Activated CD8-positive, alpha-beta T cell treated with anti-CD3 and anti-CD28 coated beads, Interleukin-2, amount 10 ng/mL, durations not matched to agents 7 days and 5 days (primary cell): Measurements from ENCODE around the gene IFT43. TPM values are rescaled to one million over a fixed set of nuclear protein-coding genes. Genes with fewer than 3 reads are reported as not detected.

Experiments used
- ATAC-seq: fragments of 150-1000 bp; cut with Tn5 transposase; one replicate; pipeline ENCODE4 v1.10.0; 2021; ENCODE audit warnings: moderate library complexity
- CTCF ChIA-PET: fragments of 350-600 bp; sonication (Branson Sonifier 250); formaldehyde crosslinking; loops from one replicate; lab custom pipeline; 2021; ENCODE audit warnings: antibody characterized with exemption; lab: Charles Lee
- POLR2A ChIA-PET: fragments of 350-600 bp; sonication (Branson Sonifier 250); formaldehyde crosslinking; loops from one replicate; lab custom pipeline; 2021; ENCODE audit warnings: antibody characterized with exemption; lab: Charles Lee
- DNase-seq: peaks from one replicate; pipeline ENCODE4 v3.0.0-alpha.2; 2020
- H3K27ac Mint-ChIP-seq: one replicate; pipeline ENCODE4 v1.8.0; 2021; ENCODE audit warnings: mild to moderate bottlenecking, mixed read lengths
- H3K27me3 Mint-ChIP-seq: one replicate; pipeline ENCODE4 v1.8.0; 2021; ENCODE audit warnings: low read depth, mixed read lengths
- H3K36me3 Mint-ChIP-seq: one replicate; pipeline ENCODE4 v1.8.0; 2021; ENCODE audit warnings: low read depth, mixed read lengths
- H3K4me1 Mint-ChIP-seq: one replicate; pipeline ENCODE4 v1.8.0; 2021; ENCODE audit warnings: low read depth, mixed read lengths
- H3K4me3 Mint-ChIP-seq: one replicate; pipeline ENCODE4 v1.8.0; 2021; ENCODE audit warnings: mild to moderate bottlenecking, mixed read lengths
- H3K9me3 Mint-ChIP-seq: one replicate; pipeline ENCODE4 v1.8.0; 2022; ENCODE audit warnings: mixed read lengths; ENCODE audit not compliant: insufficient read depth
- total RNA-seq, 2 experiments: library from RNA; stranded (reverse); gene quantifications; one replicate each; pipeline ENCODE4 v1.2.3, GENCODE V29; 2021

IFT43 gene
- total RNA-seq, 2 experiments from 2014 or later, result 5.3 to 5.9 TPM

DNA sequence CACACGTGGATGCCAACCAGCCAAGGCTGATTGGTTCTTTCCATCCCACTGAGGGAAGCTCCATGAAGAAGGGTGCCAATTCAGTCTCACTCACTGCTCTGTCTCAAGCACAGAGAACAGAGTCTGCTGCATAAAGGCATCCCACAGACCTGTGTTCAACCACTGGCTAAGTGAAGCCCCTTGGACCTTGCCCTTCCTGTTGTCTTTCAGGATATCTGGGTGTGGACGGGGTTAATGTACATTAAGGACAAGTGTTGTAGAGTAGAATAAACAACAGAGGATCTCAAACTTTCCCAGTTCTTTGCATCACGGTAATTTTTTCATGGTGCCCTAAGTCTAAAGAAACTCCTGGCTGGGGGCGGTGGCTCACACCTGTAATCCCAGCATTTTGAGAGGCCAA is 133.0 kb downstream of the IFT43 start:
- Mint-ChIP-seq H3K36me3 (no peaks in the 10 kb centered on the region), H3K9me3 (no peaks in the 10 kb centered on the region), H3K27ac (no peak overlapping the region), H3K4me1 (no peaks in the 10 kb centered on the region), H3K27me3 (peaks cover 5% of the 10 kb centered on the region), H3K4me3 (no peak overlapping the region)
- ATAC-seq (no peak), DNase-seq (no peak)
- ChIA-PET POLR2A (no interaction called here), CTCF (no interaction called here)

DNA sequence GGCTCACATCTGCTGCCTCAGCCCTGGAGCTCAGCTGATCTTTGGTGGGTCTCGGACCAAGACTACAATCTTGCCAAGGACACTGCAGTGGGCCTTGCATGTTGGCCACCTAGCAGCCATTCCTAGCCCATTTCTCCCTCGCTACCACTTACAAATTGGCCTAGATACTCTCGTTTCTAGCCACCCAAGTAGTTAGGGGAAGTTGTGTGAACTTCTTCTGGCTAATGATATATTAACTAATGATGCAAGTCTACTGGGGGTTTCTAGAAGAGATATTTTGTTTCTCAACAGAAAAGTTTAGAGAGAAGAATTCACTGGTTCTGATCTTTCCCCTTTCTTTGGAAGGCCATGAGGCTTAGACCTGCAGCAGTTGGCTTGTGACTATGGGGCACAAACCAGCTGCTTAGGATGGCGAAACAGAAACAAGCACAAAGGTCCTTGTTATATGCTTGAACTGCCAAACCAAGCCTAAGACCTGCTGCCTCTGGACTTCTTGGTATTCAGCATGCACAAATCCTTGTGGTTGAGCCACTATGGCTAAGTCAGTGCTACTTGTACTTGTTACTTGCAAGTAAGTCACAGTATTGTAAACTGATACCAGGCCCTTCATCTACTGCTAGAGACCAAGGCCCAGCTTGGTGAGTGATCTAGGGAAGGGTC is 135.7 kb downstream of the IFT43 start:
- H3K36me3 Mint-ChIP-seq, result no peaks in the 10 kb centered on the region
- no peak overlapping the region for H3K4me3 Mint-ChIP-seq
- ChIA-PET CTCF (no interaction called here), POLR2A (no interaction called here)
- DNase-seq (no peak), ATAC-seq (no peak)
- no peaks in the 10 kb centered on the region for H3K9me3 Mint-ChIP-seq
- H3K27ac Mint-ChIP-seq, result no peak overlapping the region
- H3K27me3 Mint-ChIP-seq, result no peaks in the 10 kb centered on the region
- no peaks in the 10 kb centered on the region for H3K4me1 Mint-ChIP-seq

DNA sequence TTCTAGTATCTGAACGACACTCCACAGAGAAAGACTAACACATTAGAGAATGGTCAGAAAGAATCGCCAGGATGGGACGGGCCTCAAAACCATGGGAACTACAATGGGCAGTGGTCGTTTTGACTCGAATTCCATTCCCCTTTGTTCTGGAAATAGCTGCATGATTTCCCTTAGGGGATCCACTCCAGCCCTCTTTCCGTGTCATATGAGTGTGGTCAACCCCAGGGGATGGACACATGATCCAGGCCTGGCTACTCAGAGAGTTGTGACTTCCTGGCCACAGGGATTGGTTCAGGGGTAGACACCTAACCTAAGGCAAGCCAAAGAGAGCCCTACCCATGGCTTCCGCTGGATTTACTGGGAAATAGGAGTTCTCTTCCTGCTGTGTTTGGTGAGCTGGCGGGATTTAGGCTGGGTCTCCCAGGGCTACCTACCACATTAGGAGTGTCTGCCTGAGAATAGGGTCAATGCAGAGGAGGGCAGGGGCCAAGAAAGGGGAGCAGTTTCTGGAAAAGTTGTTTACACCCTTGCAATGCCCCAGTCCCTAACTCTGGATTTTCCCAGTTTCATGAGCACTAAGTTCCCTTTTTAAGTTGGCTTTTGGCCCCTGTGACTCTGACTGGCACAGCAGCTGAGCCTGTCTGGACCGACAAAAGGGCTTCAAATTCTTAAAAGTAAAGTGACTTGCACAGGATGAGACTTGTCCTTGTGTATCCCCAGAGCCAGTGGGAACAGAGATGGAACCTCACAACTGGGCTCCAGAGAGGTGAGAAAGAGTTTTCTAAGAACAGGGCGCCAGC is 138.1 kb downstream of the IFT43 start:
- ATAC-seq (no peak), DNase-seq (no peak)
- no peaks in the 10 kb centered on the region for H3K9me3 Mint-ChIP-seq
- H3K27me3 Mint-ChIP-seq, result no peaks in the 10 kb centered on the region
- CTCF ChIA-PET, result no interaction called here
- no peak overlapping the region for H3K27ac Mint-ChIP-seq
- POLR2A ChIA-PET, result no interaction called here
- no peaks in the 10 kb centered on the region for H3K4me1 Mint-ChIP-seq
- no peak overlapping the region for H3K4me3 Mint-ChIP-seq
- H3K36me3 Mint-ChIP-seq, result no peaks in the 10 kb centered on the region

- no peak for DNase-seq
- Mint-ChIP-seq H3K4me1 (no peaks in the 10 kb centered on the region), H3K9me3 (no peaks in the 10 kb centered on the region), H3K36me3 (no peaks in the 10 kb centered on the region), H3K27me3 (peaks cover 6% of the 10 kb centered on the region), H3K27ac (no peak overlapping the region), H3K4me3 (no peak overlapping the region)
- ATAC-seq, result no peak
- ChIA-PET CTCF (no interaction called here), POLR2A (no interaction called here)
Measured at GRCh38 chr14:76125511-76125910, 139.9 kb downstream of the IFT43 start.

GRCh38 chr14:76126076-76126475 is 140.5 kb downstream of the IFT43 start:
- no peak overlapping the region for H3K27ac Mint-ChIP-seq
- H3K27me3 Mint-ChIP-seq, result peaks cover 12% of the 10 kb centered on the region
- no peak for ATAC-seq
- ChIA-PET POLR2A (no interaction called here), CTCF (no interaction called here)
- no peaks in the 10 kb centered on the region for H3K9me3 Mint-ChIP-seq
- no peaks in the 10 kb centered on the region for H3K4me1 Mint-ChIP-seq
- H3K4me3 Mint-ChIP-seq, result no peak overlapping the region
- DNase-seq, result no peak
- no peaks in the 10 kb centered on the region for H3K36me3 Mint-ChIP-seq

GRCh38 chr14:76129851-76130576 is 144.5 kb downstream of the IFT43 start:
- H3K36me3 Mint-ChIP-seq, result no peaks in the 10 kb centered on the region
- H3K9me3 Mint-ChIP-seq, result no peaks in the 10 kb centered on the region
- H3K27me3 Mint-ChIP-seq, result peaks cover 26% of the 10 kb centered on the region
- H3K4me1 Mint-ChIP-seq, result no peaks in the 10 kb centered on the region
- ChIA-PET CTCF (no interaction called here), POLR2A (no interaction called here)
- H3K4me3 Mint-ChIP-seq, result no peak overlapping the region
- DNase-seq, result no peak
- ATAC-seq, result no peak
- no peak overlapping the region for H3K27ac Mint-ChIP-seq

GRCh38 chr14:76131071-76131965 is 145.8 kb downstream of the IFT43 start:
- Mint-ChIP-seq H3K27ac (no peak overlapping the region), H3K27me3 (peaks cover 35% of the 10 kb centered on the region), H3K36me3 (no peaks in the 10 kb centered on the region), H3K4me1 (no peaks in the 10 kb centered on the region), H3K9me3 (no peaks in the 10 kb centered on the region), H3K4me3 (no peak overlapping the region)
- ATAC-seq, result no peak
- POLR2A ChIA-PET, result no interaction called here
- no peak for DNase-seq
- CTCF ChIA-PET, result no interaction called here

- H3K4me3 Mint-ChIP-seq, result no peak overlapping the region
- DNase-seq, result peak; percentile 41
Measured at GRCh38 chr14:76133103-76133502, 147.5 kb downstream of the IFT43 start.

More at GRCh38 chr14:76133103-76133502, 147.5 kb downstream of the IFT43 start:
- Mint-ChIP-seq H3K27me3 (peaks cover 51% of the 10 kb centered on the region), H3K36me3 (peaks cover 2% of the 10 kb centered on the region), H3K9me3 (no peaks in the 10 kb centered on the region), H3K27ac (no peak overlapping the region), H3K4me1 (peaks cover 1% of the 10 kb centered on the region)
- CTCF ChIA-PET, result no interaction called here
- POLR2A ChIA-PET, result no interaction called here
- no peak for ATAC-seq

Other genes starting within 250 kb of the IFT43 start
- 1 to 10 TPM; 1.7 to 1.8 TPM for gene TGFB3, start 3.8 kb upstream of the IFT43 start, total RNA-seq
- gene GPATCH2L, start 166.2 kb downstream of the IFT43 start, total RNA-seq, result 10 to 100 TPM; 52.8 to 55.9 TPM